Panc1 (cell line): Measurements from ENCODE around the gene LMAN2. TPM values are rescaled to one million over a fixed set of nuclear protein-coding genes. Genes with fewer than 3 reads are reported as not detected.
A peak's percentile ranks its signal among the peaks of the same experiment; 100 is the strongest.

Source experiments
- ATAC-seq: fragments of 200-7000 bp; cut with Tn5 transposase; 2 replicates; pipeline ENCODE4 v1.9.1; 2020; ENCODE audit warnings: mild to moderate bottlenecking, moderate library complexity
- BruUV-seq: library from RNA; stranded (reverse); fragments of 400-500 nt; replicated peaks from 2 replicates; lab custom pipeline; 2021; lab: Mats Ljungman, UMichigan
- CTCF ChIA-PET: fragments of 300-600 bp; sonication (Branson Sonifier 250); formaldehyde crosslinking; loops from one replicate; lab custom pipeline; 2022; ENCODE audit warnings: antibody characterized with exemption; lab: Charles Lee
- POLR2A ChIA-PET: fragments of 300-600 bp; sonication (Branson Sonifier 250); formaldehyde crosslinking; loops from one replicate; lab custom pipeline; 2022; ENCODE audit warnings: antibody characterized with exemption; lab: Charles Lee
- DNase-seq: peaks from one replicate; pipeline ENCODE4 v3.0.0-alpha.2; 2010; ENCODE audit warnings: low read depth, low spot score
- H3K27ac ChIP-seq: 2 replicates; pipeline ENCODE4 v1.5.1; 2011; ENCODE audit warnings: mild to moderate bottlenecking, low read length, inconsistent platforms
- H3K27me3 ChIP-seq: fragments of 200-500 bp; sonication (Bioruptor generic); 2 replicates; pipeline ENCODE4 v1.6.0; 2014; ENCODE audit warnings: low read length, inconsistent platforms; ENCODE audit not compliant: control insufficient read depth, insufficient read depth
- H3K36me3 ChIP-seq: fragments of 200-500 bp; sonication (Bioruptor generic); 2 replicates; pipeline ENCODE4 v1.5.1; 2014; ENCODE audit warnings: inconsistent platforms, mild to moderate bottlenecking, low read length, moderate library complexity; ENCODE audit not compliant: control insufficient read depth, insufficient read depth
- H3K4me1 ChIP-seq: 2 replicates; pipeline ENCODE4 v1.5.1; 2011; ENCODE audit warnings: inconsistent platforms, mild to moderate bottlenecking, low read length, moderate library complexity; ENCODE audit not compliant: control insufficient read depth, insufficient read depth
- H3K4me3 ChIP-seq, 2 experiments: 2 replicates each; pipeline ENCODE4 v1.5.1; 2011 to 2012; ENCODE audit warnings: low read depth in 2 of 2, low read length in 2 of 2, mild to moderate bottlenecking in 2 of 2, inconsistent platforms in 1 of 2, moderate library complexity in 1 of 2
- H3K9me3 ChIP-seq: fragments of 200-500 bp; sonication (Bioruptor generic); 2 replicates; pipeline ENCODE4 v1.5.1; 2014; ENCODE audit warnings: low read depth, mild to moderate bottlenecking, inconsistent platforms, low read length, moderate library complexity; ENCODE audit not compliant: control insufficient read depth, insufficient read depth
- CTCF ChIP-seq: fragments of 450-650 bp; IDR thresholded peaks from 2 replicates; pipeline ENCODE4 v1.5.1; 2017; ENCODE audit warnings: mild to moderate bottlenecking
- POLR2AphosphoS5 ChIP-seq: IDR thresholded peaks from 2 replicates; pipeline ENCODE4 v1.6.1; 2012; ENCODE audit warnings: mild to moderate bottlenecking, low read depth, low read length, moderate library complexity
- REST ChIP-seq, 2 experiments: IDR thresholded peaks; 2 replicates each; pipeline ENCODE4 v1.6.1; 2011 to 2012; ENCODE audit warnings: low read depth in 2 of 2, control low read depth in 1 of 2, low read length in 1 of 2, mild to moderate bottlenecking in 1 of 2, moderate library complexity in 1 of 2; ENCODE audit not compliant: insufficient read depth in 1 of 2
- SIN3A ChIP-seq: IDR thresholded peaks from 2 replicates; pipeline ENCODE4 v1.6.1; 2012; ENCODE audit warnings: low read depth, mild to moderate bottlenecking, low read length, moderate library complexity, borderline replicate concordance; ENCODE audit not compliant: insufficient read depth
- TCF7L2 ChIP-seq: IDR thresholded peaks from 2 replicates; pipeline ENCODE4 v1.6.1; 2011; ENCODE audit warnings: mild to moderate bottlenecking, low read depth, low read length, inconsistent platforms
- in situ Hi-C: cut with HindIII; loops from 2 replicates; pipeline ENCODE4 v1.10.0; 2016; ENCODE audit warnings: low sequenced_read_pairs, low pct_unique_long_range_greater_than_20kb
- intact Hi-C: fragments of 100-400 bp; cut with micrococcal nuclease; formaldehyde crosslinking; loops from one replicate; pipeline ENCODE4 v1.10.0; 2022; ENCODE audit not compliant: unreplicated experiment
- total RNA-seq: library from RNA; stranded (reverse); gene quantifications from one replicate; pipeline ENCODE4 v1.2.1, GENCODE V29; 2021; ENCODE audit not compliant: unreplicated experiment

Gene LMAN2
- total RNA-seq, 1 experiment from 2014 or later = 140 TPM

GRCh38 chr5:177327539-177328522 is 23.6 kb downstream of the LMAN2 start:
- intact Hi-C loops = no loop called here
- ChIA-PET POLR2A (interaction anchor here (1.1 kb wide), 1 partner anchor 10 kb away, joined by 3 read pairs; no protein-coding TSS in a partner anchor), CTCF (interaction anchor here (0.6 kb wide), 1 partner anchor 14 kb away, joined by 4 read pairs; no protein-coding TSS in a partner anchor)
- DNase-seq (no peak), ATAC-seq (no peak)
- BruUV-seq = no TSS peak
- peaks cover 10% of the 10 kb centered on the region for H3K4me1 ChIP-seq
- H3K36me3 ChIP-seq = 0 out of 2 replicates have a peak, but pooled peaks cover 2% of the 10 kb centered on the region
- TF ChIP-seq REST (IDR thresholded peaks at IDR 0.05; ENCODE audit: insufficient read depth in 1 of 2, low read depth in 2 of 2, low read length in 1 of 2) = no peak
- H3K27ac ChIP-seq = no peak overlapping the region
- H3K27me3 ChIP-seq = no peaks in the 10 kb centered on the region
- in situ Hi-C loops = no loop called here
- H3K9me3 ChIP-seq = no peaks in the 10 kb centered on the region
- H3K4me3 ChIP-seq = no peak overlapping the region

GRCh38 chr5:177325868-177326381 is 25.5 kb downstream of the LMAN2 start:
- intact Hi-C loops = no loop called here

More at GRCh38 chr5:177325868-177326381, 25.5 kb downstream of the LMAN2 start:
- 0 out of 2 replicates have a peak, but pooled peaks cover 2% of the 10 kb centered on the region for H3K36me3 ChIP-seq
- H3K27me3 ChIP-seq = no peaks in the 10 kb centered on the region
- peak; percentile 80 for ATAC-seq
- peaks cover 10% of the 10 kb centered on the region for H3K4me1 ChIP-seq
- H3K27ac ChIP-seq = peak overlapping the region; percentile 5; the same call in 1 of the 2 replicates
- DNase-seq = no peak
- no peak overlapping the region for H3K4me3 ChIP-seq
- ChIA-PET POLR2A (no interaction called here), CTCF (interaction anchor here (0.6 kb wide), 2 partner anchors 20 to 128 kb away, joined by 3 to 7 read pairs; no protein-coding TSS in a partner anchor)
- H3K9me3 ChIP-seq = no peaks in the 10 kb centered on the region
- in situ Hi-C loops = no loop called here
- TSS peak; percentile 50 for BruUV-seq
- no peak for TF ChIP-seq SIN3A
- TF ChIP-seq TCF7L2 = no peak
- TF ChIP-seq CTCF = no peak
- TF ChIP-seq POLR2AphosphoS5 = no peak
- no peak for TF ChIP-seq REST (IDR thresholded peaks at IDR 0.05; ENCODE audit: insufficient read depth in 1 of 2, low read depth in 2 of 2, low read length in 1 of 2)
